GM10266 (cell line): ENCODE data around the gene TUBA8.
"Not testable (repeated sequence)": the region's sequence is repeated elsewhere in the genome, so short reads cannot be mapped to it uniquely, and the experiment has no call there.

Experiments used
- DNase-seq: peaks from one replicate; pipeline ENCODE4 v3.0.0; 2012; ENCODE audit errors: extremely low spot score
- TF ChIP-seq, protein P1 (sequence below): IDR thresholded peaks from 2 replicates; pipeline ENCODE4 v1.5.1; 2012; ENCODE audit warnings: mild to moderate bottlenecking, low read depth; ENCODE audit not compliant: control insufficient read depth, insufficient read depth; ENCODE audit errors: missing control alignments

Gene TUBA8

DNA sequence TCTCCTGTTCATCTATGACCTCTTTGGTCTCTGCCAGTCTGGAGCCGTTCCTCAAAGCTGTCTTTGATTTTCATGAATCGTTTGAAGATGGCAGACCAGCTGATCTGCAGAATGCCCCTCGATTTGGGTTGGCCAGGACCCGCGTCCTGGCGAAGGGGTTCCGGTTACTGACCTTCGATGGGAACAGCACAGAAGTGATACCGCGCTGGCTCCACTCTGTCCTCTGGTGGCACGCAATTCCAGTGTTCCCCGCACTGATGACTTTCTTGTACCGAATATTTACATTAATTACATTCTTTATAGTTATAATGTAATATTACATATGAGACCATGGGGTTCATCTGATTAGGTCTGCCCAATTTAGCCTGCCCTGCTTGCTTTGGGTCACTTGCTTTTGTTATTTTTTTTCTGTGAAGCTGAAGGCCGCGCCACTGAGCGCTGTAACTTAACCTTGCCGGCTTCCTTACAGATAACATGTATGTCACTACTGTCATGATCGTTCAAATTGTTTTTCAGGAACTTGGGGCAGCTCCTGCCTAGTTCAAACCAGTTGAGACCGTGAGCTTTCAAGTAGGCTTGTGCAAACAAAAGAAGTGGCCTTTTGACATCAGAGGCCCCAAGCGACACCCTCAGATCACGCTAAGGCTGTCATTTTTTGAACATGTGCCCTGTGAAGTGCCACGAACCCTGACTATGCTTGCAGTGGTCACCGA is 35.2 kb downstream of the TUBA8 start:
- TF ChIP-seq, protein P1, sequence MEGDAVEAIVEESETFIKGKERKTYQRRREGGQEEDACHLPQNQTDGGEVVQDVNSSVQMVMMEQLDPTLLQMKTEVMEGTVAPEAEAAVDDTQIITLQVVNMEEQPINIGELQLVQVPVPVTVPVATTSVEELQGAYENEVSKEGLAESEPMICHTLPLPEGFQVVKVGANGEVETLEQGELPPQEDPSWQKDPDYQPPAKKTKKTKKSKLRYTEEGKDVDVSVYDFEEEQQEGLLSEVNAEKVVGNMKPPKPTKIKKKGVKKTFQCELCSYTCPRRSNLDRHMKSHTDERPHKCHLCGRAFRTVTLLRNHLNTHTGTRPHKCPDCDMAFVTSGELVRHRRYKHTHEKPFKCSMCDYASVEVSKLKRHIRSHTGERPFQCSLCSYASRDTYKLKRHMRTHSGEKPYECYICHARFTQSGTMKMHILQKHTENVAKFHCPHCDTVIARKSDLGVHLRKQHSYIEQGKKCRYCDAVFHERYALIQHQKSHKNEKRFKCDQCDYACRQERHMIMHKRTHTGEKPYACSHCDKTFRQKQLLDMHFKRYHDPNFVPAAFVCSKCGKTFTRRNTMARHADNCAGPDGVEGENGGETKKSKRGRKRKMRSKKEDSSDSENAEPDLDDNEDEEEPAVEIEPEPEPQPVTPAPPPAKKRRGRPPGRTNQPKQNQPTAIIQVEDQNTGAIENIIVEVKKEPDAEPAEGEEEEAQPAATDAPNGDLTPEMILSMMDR = no peak
- no peak for DNase-seq

GRCh38 chr22:18146389-18146753 is 35.8 kb downstream of the TUBA8 start:
- no peak for DNase-seq

GRCh38 chr22:18147791-18148190 is 37.2 kb downstream of the TUBA8 start:
- TF ChIP-seq, protein P1 = no peak
- no peak for DNase-seq

More at GRCh38 chr22:18146389-18146753, 35.8 kb downstream of the TUBA8 start:
- TF ChIP-seq, protein P1 = no peak

- DNase-seq = no peak
- TF ChIP-seq, protein P1 = no peak
Observed at GRCh38 chr22:18148293-18148965, 37.8 kb downstream of the TUBA8 start.

DNA sequence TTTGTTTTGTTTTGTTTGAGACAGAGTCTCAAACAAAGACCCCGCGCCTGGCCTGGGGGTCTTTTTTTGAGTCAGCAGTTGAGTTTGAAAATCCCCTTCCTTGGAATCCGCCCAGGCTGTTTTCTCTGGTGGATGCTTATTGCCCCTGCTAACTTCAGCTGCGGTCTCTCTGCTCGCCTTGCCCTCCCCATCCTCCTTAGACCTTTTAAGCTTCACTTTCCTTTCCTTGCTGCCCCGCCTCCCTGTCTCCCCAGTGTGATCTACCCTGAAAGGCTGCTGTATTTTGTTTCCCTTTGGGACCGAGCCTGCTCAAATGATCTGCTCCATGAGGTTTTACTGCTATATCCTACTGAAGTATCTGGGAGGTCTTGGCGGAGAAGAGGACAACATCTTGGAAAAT is 41.9 kb downstream of the TUBA8 start:
- DNase-seq = peak; percentile 81
- TF ChIP-seq, protein P1 = no peak

DNA sequence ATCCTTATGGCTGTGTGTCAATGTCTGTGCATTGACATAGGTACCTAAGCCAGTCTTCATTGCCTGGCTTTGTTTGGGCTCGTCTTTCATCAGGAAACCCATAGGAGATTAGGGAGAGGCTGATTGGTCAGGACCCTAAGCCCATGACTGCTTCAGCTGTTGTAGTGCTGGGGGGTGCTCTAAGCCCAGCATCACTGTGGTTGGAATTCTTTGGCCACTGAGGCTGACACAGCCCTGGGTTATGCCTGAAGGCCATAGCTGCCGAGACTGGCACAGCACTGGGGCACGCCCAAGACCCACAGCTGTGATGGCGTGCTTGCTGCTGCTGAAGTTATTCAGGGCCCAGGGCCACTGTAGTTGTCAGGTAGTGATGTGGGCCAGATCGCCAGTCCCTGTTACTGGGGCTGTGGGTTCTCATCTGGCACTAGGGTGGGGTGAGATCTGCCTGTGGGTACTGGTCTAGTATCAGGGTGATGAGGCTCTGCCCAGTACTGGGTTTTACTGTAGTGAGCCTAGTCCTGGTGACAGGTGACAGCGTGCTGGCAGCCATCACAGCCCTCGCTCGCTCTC is 44.3 kb downstream of the TUBA8 start:
- DNase-seq = no peak
- TF ChIP-seq, protein P1 = no peak

DNA sequence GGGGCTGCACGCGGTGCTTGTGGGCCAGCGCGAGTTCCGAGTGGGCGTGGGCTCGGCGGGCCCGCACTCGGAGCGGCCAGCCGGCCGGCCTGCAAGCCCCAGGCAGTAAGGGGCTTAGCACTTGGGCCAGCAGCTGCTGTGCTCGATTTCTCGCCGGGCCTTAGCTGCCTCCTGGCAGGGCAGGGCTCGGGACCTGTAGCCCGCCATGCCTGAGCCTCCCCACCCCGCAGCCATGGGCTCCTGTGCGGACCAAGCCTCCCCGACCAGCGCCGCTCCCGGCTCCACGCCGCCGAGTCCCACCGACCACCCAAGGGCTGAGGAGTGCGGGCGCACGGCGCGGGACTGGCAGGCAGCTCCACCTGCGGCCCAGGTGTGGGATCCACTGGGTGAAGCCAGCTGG is 44.9 kb downstream of the TUBA8 start:
- not testable (repeated sequence) for DNase-seq
